Neural progenitor cell (in vitro differentiated cells): ENCODE data around the gene ANO10. TPM values are rescaled to one million over a fixed set of nuclear protein-coding genes. Genes with fewer than 3 reads are reported as not detected.

ENCODE experiments used
- DNase-seq: peaks from one replicate; pipeline ENCODE4 v3.0.0-alpha.2; 2016; ENCODE audit warnings: low spot score
- H2AFZ ChIP-seq: fragments of 200-600 bp; sonication (generic); replicated peaks from 2 replicates; pipeline ENCODE4 v1.6.1; 2016; ENCODE audit warnings: antibody characterized with exemption
- H3F3A ChIP-seq: fragments of 200-600 bp; sonication (generic); 2 replicates; pipeline ENCODE4 v1.6.1; 2016; ENCODE audit warnings: antibody characterized with exemption, low read depth
- H3K27ac ChIP-seq: fragments of 200-600 bp; sonication (generic); 2 replicates; pipeline ENCODE4 v1.5.1; 2016; ENCODE audit warnings: mild to moderate bottlenecking
- H3K27me3 ChIP-seq: fragments of 200-600 bp; sonication (generic); 2 replicates; pipeline ENCODE4 v1.6.1; 2016; ENCODE audit warnings: mild to moderate bottlenecking, moderate library complexity
- H3K36me3 ChIP-seq: fragments of 200-600 bp; sonication (generic); 2 replicates; pipeline ENCODE4 v1.5.1; 2016
- H3K4me1 ChIP-seq: fragments of 200-600 bp; sonication (generic); 2 replicates; pipeline ENCODE4 v1.6.1; 2016; ENCODE audit warnings: mixed run types
- H3K4me2 ChIP-seq: fragments of 200-600 bp; sonication (generic); 2 replicates; pipeline ENCODE4 v1.6.1; 2016
- H3K4me3 ChIP-seq: fragments of 200-600 bp; sonication (generic); 2 replicates; pipeline ENCODE4 v1.5.1; 2016
- H3K79me2 ChIP-seq: fragments of 200-600 bp; sonication (generic); 2 replicates; pipeline ENCODE4 v1.6.1; 2016; ENCODE audit warnings: low read depth
- H3K9ac ChIP-seq: fragments of 200-600 bp; sonication (generic); 2 replicates; pipeline ENCODE4 v1.6.1; 2016
- H3K9me3 ChIP-seq: fragments of 200-600 bp; sonication (generic); 2 replicates; pipeline ENCODE4 v1.5.1; 2016; ENCODE audit warnings: low read depth
- H4K20me1 ChIP-seq: fragments of 200-600 bp; sonication (generic); 2 replicates; pipeline ENCODE4 v1.6.1; 2016; ENCODE audit warnings: low read depth
- H3K27ac Mint-ChIP-seq: 3 replicates; pipeline ENCODE4 v1.8.0; 2021; ENCODE audit warnings: mixed read lengths
- H3K27me3 Mint-ChIP-seq: 2 replicates; pipeline ENCODE4 v1.8.0; 2022; ENCODE audit warnings: low read depth, mild to moderate bottlenecking, inconsistent platforms, moderate library complexity, mixed read lengths; ENCODE audit not compliant: insufficient read depth
- H3K36me3 Mint-ChIP-seq: 3 replicates; pipeline ENCODE4 v1.8.0; 2021; ENCODE audit warnings: mixed read lengths
- H3K4me1 Mint-ChIP-seq: 3 replicates; pipeline ENCODE4 v1.8.0; 2021; ENCODE audit warnings: mixed read lengths
- H3K4me3 Mint-ChIP-seq: 3 replicates; pipeline ENCODE4 v1.8.0; 2021; ENCODE audit warnings: mild to moderate bottlenecking, moderate library complexity, mixed read lengths
- H3K9me3 Mint-ChIP-seq: 3 replicates; pipeline ENCODE4 v1.8.0; 2020; ENCODE audit warnings: mixed read lengths
- CTCF ChIP-seq: fragments of 200-600 bp; sonication (generic); IDR thresholded peaks from 2 replicates; pipeline ENCODE4 v1.5.1; 2017; ENCODE audit warnings: antibody characterized with exemption, mild to moderate bottlenecking
- EZH2 ChIP-seq: fragments of 200-600 bp; sonication (generic); IDR thresholded peaks from 2 replicates; pipeline ENCODE4 v1.6.1; 2017; ENCODE audit warnings: antibody characterized with exemption, mild to moderate bottlenecking, moderate library complexity
- EZH2phosphoT487 ChIP-seq: fragments of 200-600 bp; sonication (generic); IDR thresholded peaks from 2 replicates; pipeline ENCODE4 v1.6.1; 2017; ENCODE audit warnings: antibody characterized with exemption
- total RNA-seq: library from RNA; depleted of rRNA; stranded (reverse); fragments of >200 nt; gene quantifications from 2 replicates; pipeline ENCODE4 v1.2.3, GENCODE V29; 2015; ENCODE audit warnings: low replicate concordance

Gene ANO10
- total RNA-seq, 1 donor from 2014 or later: 44.4 TPM

GRCh38 chr3:43641306-43642114 lies 19.7 kb upstream of the ANO10 start:
- Mint-ChIP-seq H3K27ac (no peak overlapping the region), H3K36me3 (no peaks in the 10 kb centered on the region)

GRCh38 chr3:43640681-43641080 lies 18.9 kb upstream of the ANO10 start:
- H3K36me3 ChIP-seq: no peaks in the 10 kb centered on the region
- Mint-ChIP-seq H3K27ac (no peak overlapping the region), H3K36me3 (no peaks in the 10 kb centered on the region), H3K4me3 (no peak overlapping the region), H3K27me3 (peaks cover 2% of the 10 kb centered on the region), H3K4me1 (peaks cover 20% of the 10 kb centered on the region), H3K9me3 (no peaks in the 10 kb centered on the region)
- no peaks in the 10 kb centered on the region for H3K4me1 ChIP-seq
- no peak overlapping the region for H3K4me3 ChIP-seq
- H3K27me3 ChIP-seq: no peaks in the 10 kb centered on the region
- H3K79me2 ChIP-seq: no peaks in the 10 kb centered on the region
- no peaks in the 10 kb centered on the region for H3K9me3 ChIP-seq
- no peaks in the 10 kb centered on the region for H3F3A ChIP-seq
- DNase-seq: no peak
- H2AFZ ChIP-seq: no peak overlapping the region
- no peak overlapping the region for H3K27ac ChIP-seq
- H3K9ac ChIP-seq: no peak overlapping the region
- TF ChIP-seq EZH2: no peak
- TF ChIP-seq CTCF: no peak
- no peak for TF ChIP-seq EZH2phosphoT487
- no peaks in the 10 kb centered on the region for H4K20me1 ChIP-seq
- no peak overlapping the region for H3K4me2 ChIP-seq

More at GRCh38 chr3:43641306-43642114, 19.7 kb upstream of the ANO10 start:
- TF ChIP-seq CTCF (no peak), EZH2phosphoT487 (no peak), EZH2 (no peak)
- no peaks in the 10 kb centered on the region for H3K9me3 ChIP-seq
- no peak overlapping the region for H3K4me2 ChIP-seq
- no peaks in the 10 kb centered on the region for H3K9me3 Mint-ChIP-seq
- H3K27me3 Mint-ChIP-seq: no peaks in the 10 kb centered on the region
- no peak for DNase-seq
- no peaks in the 10 kb centered on the region for H3F3A ChIP-seq
- peaks cover 17% of the 10 kb centered on the region for H3K4me1 Mint-ChIP-seq
- H3K4me3 ChIP-seq: no peak overlapping the region
- H3K79me2 ChIP-seq: no peaks in the 10 kb centered on the region
- H3K9ac ChIP-seq: no peak overlapping the region
- no peaks in the 10 kb centered on the region for H4K20me1 ChIP-seq
- no peak overlapping the region for H3K27ac ChIP-seq
- H3K27me3 ChIP-seq: no peaks in the 10 kb centered on the region
- H2AFZ ChIP-seq: no peak overlapping the region
- H3K36me3 ChIP-seq: no peaks in the 10 kb centered on the region
- H3K4me1 ChIP-seq: no peaks in the 10 kb centered on the region
- H3K4me3 Mint-ChIP-seq: no peak overlapping the region

GRCh38 chr3:43638594-43639447 lies 17.0 kb upstream of the ANO10 start:
- TF ChIP-seq EZH2 (no peak), CTCF (peak; percentile 34), EZH2phosphoT487 (no peak)
- Histone ChIP-seq H3K79me2 (no peaks in the 10 kb centered on the region), H3K4me3 (no peak overlapping the region), H3K27me3 (no peaks in the 10 kb centered on the region), H3K9ac (no peak overlapping the region), H4K20me1 (no peaks in the 10 kb centered on the region), H3K4me1 (no peaks in the 10 kb centered on the region), H3K27ac (no peak overlapping the region), H3K9me3 (no peaks in the 10 kb centered on the region), H3K4me2 (no peak overlapping the region), H2AFZ (peak overlapping the region; percentile 23), H3K36me3 (no peaks in the 10 kb centered on the region), H3F3A (no peaks in the 10 kb centered on the region)
- H3K9me3 Mint-ChIP-seq: no peaks in the 10 kb centered on the region
- H3K36me3 Mint-ChIP-seq: no peaks in the 10 kb centered on the region
- H3K27me3 Mint-ChIP-seq: peaks cover 2% of the 10 kb centered on the region
- no peak overlapping the region for H3K27ac Mint-ChIP-seq
- peaks cover 20% of the 10 kb centered on the region for H3K4me1 Mint-ChIP-seq
- H3K4me3 Mint-ChIP-seq: no peak overlapping the region
- peak; percentile 6 for DNase-seq
